ENCODE data around the gene CHERP.
"Not testable (repeated sequence)": the region's sequence is repeated elsewhere in the genome, so short reads cannot be mapped to it uniquely, and the experiment has no call there.

CHERP gene

DNA sequence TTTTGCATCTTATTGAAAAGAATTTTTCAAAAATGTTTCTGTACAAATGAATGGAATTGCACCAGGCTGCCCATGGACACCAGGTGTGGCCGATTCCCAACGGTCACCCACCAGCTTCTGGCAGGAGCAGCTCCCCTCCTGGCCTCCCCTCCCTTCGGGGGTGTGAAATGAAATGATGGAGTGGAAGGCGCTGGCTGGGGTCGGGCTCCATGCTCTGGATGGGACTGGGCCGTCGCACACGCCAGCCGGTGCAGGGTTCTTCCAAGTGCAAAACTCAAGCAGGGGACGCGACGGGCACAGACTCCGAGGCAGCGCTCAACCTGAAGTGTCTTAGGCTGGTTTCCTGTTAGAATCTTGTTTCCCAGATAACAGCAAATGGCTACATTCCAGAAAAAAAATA lies 24.2 kb downstream of the CHERP start:
- FAIRE-seq, result no peak

DNA sequence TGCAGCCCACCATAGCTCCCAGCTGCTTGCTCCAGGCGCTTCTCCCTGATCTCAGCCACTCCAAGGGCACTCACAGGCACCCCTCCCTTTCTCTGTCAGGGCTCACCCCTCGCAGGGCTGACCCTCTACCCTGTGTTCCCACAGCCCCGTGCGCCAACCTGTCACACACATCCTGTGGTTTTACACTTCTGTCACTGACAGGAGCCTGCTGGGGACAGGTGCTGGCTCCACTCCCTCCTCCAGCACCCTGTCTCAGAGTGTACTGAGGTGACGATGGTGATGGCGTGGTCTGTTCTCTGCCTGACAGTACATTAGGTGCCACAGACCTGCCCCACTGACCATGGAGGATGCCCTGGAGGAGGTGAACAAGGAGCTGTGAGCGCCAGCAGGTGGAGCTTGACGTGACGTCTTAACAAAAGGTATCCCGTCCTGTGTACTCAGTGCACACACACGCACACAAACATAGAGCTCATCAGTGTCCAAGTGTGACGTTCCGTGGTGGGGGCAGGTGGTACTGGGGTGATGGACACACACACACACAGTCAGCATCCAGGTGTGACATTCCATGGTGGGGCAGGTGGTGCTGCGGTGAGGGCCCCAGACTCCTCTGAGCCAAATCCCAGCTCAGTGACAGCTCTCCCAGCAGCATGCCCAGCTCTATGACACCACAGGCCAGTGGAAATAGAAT lies 25.2 kb downstream of the CHERP start:
- FAIRE-seq, result no peak

DNA sequence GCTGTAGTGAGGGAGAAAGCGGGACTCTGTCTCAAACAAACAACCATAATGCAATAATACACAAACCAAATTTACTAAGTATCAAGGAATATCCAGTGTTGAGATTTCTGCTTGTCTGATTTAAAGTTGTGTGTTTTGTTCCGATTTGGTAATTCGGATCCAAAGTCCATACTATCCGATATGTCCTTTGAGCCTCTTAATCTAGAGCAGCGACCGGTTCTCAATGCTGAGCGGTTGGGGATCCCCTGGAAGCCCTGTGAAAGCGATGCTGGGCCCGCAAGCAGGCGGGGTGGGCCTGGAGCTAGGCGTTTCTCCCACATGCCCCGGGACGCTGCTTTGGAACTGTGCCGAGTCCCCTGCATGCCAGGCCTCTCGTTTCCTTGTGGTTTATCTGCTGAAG lies 25.9 kb downstream of the CHERP start:
- FAIRE-seq, result no peak

DNA sequence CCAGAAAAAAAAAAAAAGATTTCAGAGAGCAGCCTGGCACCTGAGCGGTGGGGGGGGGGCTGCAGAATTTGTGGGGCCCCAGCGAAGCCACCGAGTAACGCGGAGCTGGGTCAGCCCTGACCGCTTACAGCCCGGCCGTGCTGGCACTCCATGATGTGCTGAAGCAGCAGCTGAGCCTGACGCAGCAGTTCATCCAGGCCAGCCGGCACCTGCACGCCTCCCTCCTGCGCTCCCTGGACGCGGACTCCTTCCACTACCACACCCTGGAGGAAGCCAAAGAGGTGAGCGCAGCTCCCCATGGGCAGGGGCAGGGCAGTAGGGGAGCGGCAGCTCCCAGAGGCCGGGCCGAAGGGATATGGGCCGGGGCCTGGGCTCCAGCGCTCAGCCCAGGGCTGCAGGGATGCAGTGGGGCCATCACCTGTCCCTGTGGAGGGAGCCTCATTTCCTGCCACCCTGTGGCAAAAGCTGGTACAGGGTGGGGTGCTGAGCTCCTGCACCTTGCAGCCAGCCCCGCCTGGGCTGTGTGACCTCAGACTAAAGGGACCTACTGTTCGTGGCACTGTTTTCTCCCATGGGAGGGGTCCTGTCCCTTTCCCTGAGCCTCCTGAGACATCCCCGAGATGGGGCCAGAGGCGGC lies 27.7 kb downstream of the CHERP start:
- no peak for FAIRE-seq

DNA sequence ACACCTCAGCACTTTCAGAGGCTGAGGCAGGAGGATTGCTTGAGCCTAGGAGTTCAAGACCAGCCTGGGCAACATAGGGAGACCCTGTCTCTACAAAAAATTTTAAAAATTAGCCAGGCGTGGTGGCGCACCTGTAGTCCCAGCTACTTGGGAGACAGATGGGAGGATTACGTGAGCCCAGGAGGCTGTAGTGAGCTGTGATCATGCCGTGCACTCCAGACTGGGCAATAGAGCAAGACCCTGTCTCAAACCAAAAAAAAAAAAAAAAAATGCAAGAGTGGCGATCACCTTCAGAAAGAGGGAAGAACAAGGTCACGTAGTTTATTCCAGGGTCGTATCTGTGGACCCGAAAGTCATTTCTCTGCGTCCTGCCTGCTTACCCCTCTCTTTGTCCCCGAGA lies 29.6 kb downstream of the CHERP start:
- not testable (repeated sequence) for FAIRE-seq

DNA sequence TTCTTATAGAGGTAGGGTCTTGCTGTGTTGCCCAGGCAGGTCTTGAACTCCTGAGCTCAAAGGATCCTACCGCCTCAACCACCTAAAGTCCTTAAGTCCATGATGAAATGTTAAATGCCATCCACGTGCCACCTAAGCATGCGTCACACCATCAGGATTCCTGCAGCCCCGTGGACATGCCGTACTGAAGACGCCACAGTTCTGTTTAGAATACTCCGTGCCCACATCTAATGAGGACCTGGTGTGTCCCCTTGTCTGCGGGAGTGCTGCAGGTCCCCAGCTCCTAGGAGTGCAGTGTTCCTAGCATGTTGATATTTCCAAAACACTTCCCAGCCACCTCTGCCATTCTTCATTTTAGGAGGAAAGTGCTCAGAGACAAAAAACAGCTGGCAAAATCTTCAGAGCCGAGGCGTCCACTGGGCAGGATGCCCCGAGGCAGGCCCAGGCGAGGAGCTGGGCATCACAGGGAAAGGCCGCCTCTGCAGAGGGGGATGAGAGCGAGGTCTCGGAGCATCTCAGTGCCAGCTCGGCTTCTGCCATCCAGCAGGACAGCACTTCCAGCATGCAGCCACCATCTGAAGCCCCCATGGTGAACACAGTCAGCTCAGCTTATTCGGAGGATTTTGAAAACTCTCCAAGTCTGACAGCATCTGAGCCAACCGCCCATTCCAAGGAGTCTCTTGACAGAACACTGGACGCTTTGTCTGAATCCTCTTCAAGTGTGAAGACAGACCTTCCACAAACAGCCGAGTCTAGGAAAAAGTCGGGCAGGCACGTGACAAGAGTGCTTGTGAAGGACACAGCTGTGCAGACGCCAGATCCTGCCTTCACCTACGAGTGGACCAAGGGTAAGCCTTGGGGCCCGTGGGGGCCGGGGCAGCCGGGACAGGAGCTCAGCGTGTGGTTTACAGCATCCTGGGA lies 32.8 kb downstream of the CHERP start:
- no peak for FAIRE-seq

DNA sequence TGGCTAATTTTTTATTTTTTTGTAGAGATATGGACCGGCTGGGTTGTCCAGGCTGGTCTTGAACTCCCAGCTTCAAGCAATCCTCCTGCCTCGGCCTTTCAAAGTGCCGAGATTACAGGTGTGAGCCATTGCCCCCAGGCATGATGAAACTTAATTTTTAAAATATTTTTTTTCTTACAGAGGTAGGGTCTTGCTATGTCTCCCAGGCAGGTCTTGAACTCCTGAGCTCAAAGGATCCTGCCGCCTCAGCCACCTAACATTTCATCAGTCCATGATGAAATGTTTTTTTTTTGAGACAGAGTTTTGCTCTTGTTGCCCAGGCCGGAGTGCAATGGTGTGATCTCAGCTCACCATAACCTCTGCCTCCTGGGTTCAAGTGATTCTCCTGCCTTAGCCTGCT lies 33.7 kb downstream of the CHERP start:
- FAIRE-seq, result no peak

DNA sequence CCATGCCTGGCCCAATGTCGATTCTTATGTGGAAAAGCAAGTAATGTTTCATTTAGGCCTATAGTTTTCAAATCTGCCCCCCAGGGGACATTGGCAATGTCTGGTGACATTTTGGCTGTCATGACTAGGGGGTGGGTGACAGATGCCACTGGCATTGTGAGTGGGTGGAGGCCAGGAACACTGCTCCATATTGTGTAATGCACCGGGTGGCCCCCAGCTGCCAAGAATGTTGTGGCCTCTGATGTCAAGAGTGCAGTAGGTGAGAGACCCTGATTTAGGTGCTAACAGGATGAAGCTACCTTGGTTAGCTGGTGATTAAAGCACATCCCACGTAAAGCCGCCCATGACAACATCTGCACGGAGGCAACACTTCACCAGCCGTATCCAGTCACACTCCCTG lies 35.3 kb downstream of the CHERP start:
- FAIRE-seq, result no peak

DNA sequence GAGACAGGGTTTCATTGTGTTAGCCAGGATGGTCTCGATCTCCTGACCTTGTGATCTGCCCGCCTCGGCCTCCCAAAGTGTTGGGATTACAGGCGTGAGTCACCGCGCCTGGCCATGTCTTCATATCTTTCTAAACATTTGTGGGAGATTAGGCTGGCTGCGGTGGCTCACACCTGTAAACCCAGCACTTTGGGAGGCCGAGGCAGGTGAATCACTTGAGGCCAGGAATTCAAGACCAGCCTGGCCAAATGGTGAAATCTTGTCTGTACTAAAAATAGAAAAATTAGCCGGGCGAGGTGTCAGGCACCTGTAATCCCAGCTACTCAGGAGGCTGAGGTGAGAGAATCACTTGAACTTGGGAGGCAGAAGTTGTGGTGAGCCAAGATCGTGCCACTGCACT lies 36.1 kb downstream of the CHERP start:
- not testable (repeated sequence) for FAIRE-seq

DNA sequence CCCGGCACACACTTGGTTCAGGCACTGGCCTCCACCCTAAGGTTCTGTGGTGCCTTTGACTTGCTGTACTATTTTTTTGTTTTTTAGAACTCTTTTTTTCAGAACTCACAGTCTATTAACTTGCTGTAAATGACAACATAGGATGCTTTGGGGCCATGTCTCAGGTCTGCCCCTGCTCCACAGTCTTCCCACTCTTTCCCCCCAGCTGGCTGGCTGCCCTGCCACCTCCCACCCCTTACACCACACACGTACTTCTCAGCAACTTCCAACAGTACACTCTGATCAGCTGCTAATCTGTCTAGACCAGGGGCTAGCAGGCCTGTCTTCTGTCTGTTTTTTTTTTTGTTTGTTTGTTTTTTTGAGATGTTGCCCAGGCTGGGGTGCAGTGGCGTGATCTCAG lies 38.0 kb downstream of the CHERP start:
- no peak for FAIRE-seq

DNA sequence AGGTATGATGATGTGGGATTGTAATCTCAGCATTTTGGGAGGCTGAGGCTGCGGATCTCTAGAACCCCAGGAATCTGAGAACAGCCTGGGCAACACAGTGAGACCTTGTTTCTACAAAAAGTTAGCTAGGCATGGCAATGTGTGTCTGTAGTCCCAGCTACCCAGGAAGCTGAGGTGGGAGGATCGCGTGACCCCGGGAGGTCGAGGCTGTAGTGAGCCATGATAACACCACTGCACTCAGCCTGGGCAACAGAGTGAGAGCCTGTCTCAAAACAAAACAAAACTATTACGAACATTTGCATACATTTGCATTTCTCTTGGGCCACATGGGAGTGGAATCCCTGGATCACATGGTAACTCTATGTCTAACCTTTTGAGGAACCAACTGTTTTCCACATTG lies 44.4 kb downstream of the CHERP start:
- FAIRE-seq, result no peak

DNA sequence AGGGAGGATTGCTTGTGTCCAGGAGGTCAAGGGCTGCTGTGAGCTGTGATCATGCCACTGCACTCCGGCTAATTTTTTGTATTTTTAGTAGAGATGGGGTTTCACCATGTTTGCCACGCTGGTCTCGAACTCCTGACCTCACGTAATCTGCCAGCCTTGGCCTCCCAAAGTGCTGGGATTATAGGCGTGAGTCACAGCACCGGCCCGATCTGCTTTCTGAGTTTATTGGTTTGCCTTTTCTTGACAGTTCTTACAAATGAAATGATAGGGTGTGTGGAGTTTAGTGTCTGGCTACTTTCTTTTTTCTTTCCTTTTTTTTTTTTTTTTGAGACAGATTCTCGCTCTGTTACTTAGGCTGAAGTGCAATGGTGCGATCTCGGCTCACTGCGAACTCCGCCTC lies 45.2 kb downstream of the CHERP start:
- no peak for FAIRE-seq

DNA sequence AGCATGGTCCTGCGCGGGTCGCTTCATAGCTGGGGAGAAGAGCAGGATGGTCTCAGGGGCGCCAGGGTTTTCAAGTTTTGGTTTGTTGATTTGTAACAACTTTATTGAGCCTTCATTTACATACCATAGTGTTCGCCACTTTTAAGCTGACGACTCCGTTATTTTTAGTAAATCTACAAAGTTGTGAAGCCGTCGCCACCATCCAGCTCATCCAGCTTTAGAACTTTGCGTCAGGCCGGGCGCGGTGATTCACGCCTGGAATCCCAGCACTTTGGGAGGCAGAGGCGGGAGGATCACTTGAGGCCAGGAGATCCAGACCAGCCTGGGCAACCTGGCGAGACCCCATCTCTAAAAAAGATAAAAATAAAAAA lies 45.6 kb downstream of the CHERP start:
- FAIRE-seq, result no peak

DNA sequence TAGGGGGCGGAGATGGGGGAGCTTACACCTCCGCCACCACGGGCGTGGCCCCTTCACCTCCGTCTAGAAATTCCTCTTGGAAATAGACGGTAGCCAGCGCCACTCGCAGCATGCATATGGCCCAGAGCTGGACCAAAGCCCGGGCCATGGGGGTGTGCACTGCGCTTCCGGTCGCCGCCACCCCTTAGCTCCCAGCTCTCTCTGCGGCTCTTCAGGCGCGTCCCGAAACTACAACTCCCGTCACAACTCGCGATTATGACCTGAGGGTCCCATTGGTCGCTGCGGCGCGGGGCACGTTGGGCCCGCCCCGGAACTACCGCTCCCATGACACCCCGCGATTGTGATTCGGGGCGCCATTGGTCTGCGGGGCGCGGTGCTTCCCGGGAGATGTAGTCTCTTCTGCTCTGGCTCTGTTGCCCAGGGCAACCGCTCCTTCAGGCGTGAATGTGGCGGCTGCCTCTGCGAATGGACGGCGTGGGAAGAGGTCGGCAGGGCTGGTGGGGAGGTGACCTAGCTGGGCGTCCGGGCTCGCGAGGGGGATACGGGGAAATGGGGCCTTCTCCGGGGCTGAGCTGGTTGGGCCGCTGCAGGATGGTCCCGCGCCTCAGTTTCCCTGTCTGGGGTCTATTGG lies 46.1 kb downstream of the CHERP start, which contains the start of the genes C19orf44 and CALR3:
C19orf44 (plus strand) TSS at position 413 of the 631 bp plus-strand sequence. CDS start 4,399 bp downstream, outside the sequence.
CALR3 (minus strand) TSS at position 186 of the 631 bp plus-strand sequence; CDS start at position 148, 38 bp downstream.
- peak; percentile 94 for FAIRE-seq

DNA sequence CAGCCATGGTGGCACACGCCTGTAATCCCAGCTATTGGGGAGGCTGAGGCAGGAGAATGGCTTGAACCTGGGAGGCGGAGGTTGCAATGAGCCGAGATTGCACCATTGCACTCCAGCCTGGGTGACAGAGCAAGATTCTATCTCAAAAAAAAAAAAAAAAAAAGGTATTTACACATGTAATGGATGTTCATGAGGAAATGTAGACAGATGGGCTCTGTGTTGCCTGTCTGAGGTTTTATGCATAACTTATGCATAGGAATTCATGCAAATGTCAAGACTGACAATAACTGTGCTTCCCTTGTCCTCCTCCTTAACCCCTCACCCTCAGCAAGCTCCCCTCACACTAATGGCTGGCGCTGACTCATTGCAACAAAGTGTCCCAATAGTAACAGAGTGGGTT lies 55.8 kb downstream of the CHERP start:
- FAIRE-seq, result not testable (repeated sequence)

DNA sequence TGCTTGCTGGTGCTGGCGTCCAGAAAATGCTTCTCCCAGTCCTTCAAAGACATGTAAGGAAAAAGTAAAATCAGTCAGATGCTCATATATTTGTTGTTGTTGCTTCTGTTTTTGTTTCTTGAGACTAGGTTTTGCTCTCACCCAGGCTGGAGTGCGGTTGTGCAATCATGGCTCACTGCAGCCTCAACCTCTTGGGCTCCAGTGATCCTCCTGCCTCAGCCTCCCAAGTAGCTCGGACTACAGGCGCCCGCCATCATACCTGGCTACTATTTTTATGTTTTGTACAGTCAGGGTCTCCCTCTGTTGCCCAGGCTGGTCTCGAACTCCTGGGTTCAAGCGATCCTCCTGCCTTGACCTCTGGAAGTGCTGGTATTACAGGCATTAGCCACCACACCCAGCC lies 59.5 kb downstream of the CHERP start:
- FAIRE-seq, result no peak

DNA sequence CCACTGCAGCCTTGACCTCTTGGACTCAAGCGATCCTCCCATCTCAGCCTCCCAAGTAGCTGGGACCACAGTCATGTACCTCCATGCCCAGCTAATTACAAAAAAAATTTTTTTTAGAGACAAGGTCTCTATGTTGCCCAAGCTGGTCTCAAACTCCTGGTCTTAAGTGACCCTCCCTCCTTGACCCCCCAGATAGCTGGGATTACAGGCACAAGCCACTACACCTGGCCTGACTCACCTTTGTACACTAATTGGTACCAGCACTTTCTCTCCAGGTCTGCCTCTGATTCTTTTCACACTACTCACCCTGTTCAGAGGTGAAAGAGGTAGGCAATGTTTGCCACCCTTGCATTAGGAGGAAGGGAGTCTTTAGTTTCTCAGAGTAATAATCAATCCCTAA lies 64.9 kb downstream of the CHERP start:
- no peak for FAIRE-seq

DNA sequence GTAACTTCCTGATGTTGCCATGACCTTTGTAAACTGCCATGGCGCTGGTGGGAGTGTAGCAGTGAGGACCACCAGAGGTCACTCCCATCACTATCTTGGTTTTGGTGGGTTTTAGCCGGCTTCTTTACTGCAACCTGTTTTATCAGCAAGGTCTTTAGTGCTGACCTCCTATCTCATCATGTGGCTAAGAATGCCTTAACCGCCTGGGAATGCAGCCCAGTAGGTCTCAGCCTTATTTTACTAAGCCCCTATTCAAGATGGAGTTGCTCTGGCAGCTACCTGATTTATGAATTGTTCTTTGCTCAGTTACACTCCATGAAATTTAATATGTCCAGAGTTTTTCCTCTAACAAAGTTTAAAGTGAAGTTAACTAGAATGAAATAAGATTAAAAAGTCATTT lies 65.8 kb downstream of the CHERP start:
- no peak for FAIRE-seq

DNA sequence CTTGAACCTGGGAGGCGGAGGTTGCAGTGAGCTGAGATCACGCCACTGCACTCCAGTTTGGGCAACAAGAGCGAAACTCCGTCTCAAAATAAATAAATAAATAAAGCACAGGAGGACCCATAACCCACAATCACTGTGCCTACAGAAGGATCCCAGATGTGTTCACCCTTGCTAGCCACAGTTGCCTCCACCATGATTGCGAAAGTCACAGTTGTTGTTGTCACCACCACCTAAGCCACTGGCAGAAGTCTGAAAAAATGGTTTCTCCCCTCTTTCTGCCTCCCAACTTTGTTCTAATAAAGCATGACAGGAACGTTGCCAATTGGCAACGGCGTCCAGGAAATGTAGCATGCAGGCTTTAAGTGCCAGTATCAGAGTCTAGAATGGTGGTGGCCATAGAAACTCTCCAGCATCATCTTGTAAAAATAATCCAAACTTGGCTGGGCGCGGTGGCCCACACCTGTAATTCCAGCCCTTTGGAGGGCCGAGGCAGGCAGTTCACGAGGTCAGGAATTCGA lies 68.3 kb downstream of the CHERP start:
- FAIRE-seq, result no peak

DNA sequence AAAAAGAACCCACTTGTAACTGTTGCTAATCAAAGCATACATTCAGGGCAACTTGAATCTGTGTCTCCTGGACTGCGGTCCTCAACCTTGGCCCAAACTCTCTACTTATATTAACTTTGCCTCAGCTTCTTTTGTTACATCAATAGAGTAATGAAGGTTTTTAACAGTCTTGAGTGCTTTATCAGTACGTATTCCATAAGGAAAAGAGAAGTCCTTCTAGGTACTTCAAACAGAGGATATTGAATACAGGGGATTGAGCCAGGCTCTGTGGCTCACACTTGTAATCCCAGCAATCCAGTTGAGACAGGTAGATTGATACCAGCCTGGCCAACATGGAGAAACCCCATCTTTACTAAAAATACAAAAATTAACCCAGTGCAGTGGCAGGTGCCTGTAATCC lies 69.2 kb downstream of the CHERP start:
- FAIRE-seq, result no peak

DNA sequence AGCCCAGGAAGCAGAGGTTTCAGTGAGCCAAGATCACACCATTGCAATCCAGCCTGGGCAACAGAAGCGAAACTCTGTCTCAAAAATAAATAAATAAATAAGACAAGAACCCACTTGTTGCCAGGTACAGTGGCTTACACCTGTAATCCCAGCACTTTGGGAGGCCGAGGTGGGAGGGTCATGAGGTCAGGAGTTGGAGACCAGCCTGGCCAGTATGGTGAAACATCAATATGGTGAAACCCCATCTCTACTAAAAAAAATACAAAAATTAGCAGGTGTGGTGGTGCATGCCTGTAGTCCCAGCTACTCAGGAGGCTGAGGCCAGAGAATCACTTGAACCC lies 69.7 kb downstream of the CHERP start:
- not testable (repeated sequence) for FAIRE-seq

DNA sequence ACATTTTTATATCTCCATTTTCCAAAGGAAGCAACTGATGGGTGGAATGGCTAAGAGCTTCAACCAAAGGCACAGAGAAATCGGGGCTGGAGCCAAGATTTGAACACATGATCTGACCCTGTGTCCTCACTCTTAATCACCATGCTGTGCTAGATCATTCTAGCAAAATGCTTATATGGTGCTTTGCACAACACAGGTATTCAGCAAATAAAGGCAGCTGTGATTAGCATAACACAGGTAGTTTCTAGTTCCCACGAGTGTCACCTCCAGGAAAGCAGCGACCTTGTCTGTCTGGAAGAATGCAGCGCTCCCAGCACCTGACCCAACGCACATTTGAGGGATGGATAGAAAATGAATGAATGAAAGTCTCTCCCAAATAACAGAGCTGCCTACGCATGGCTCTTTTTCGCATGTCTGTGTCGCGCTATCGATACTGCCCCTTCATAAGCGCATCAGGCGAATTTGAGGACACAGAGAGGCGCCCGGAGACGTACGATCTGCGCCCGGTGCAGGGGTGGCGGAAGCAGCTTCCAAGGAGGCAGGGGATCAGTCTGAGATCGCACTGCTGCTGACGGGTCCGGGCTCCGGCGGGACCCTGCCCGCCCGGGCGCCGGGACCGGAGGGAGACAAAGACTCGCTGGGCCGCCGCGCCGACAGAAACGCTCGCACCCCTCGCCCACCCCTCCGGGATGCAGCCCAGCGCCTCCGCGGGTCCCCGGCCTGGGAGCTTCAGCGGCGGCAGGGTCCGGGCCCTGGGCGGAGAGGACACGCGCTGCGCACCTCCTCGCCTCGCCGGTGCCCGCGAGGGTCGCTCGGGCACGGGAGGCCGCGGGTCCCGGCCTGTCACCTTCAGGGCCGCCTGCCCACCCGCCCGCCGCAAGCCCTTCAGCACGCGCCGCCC lies 71.1 kb downstream of the CHERP start:
- no peak for FAIRE-seq

Measured in TTC549 (cell line).